ENCODE measurements around the gene KRTAP10-6. TPM values are rescaled to one million over a fixed set of nuclear protein-coding genes. Genes with fewer than 3 reads are reported as not detected.
"Not testable (repeated sequence)": the region's sequence is repeated elsewhere in the genome, so short reads cannot be mapped to it uniquely, and the experiment has no call there.

The KRTAP10-6 gene
- total RNA-seq, 4 donors from 2014 or later: not detected

- intact Hi-C loops (cut with DNase I; ENCODE audit: low total_unique reads): no loop called here
- no peak for DNase-seq
- H3K9me3 ChIP-seq: peaks cover 0 to 2% of the 10 kb centered on the region in 2 donors
These were observed 21.3 kb upstream of the KRTAP10-6 start for GRCh38 chr21:44613386-44614155.

GRCh38 chr21:44612669-44613229, 20.4 kb upstream of the KRTAP10-6 start:
- DNase-seq: no peak

More at GRCh38 chr21:44613386-44614155, 21.3 kb upstream of the KRTAP10-6 start:
- Histone ChIP-seq H3K36me3 (no peaks in the 10 kb centered on the region), H3K27me3 (no peaks in the 10 kb centered on the region), H3K4me1 (no peaks in the 10 kb centered on the region), H3K27ac (no peak overlapping the region), H3K4me3 (no peak overlapping the region)
- no peak for TF ChIP-seq CTCF (IDR thresholded peaks at IDR 0.05)
- TF ChIP-seq POLR2A (IDR thresholded peaks at IDR 0.05): no peak

GRCh38 chr21:44612029-44612486, 19.8 kb upstream of the KRTAP10-6 start, which contains the start of gene KRTAP10-8:
Gene KRTAP10-8, plus strand, starts transcription at chr21:44612079. Its CDS starts 22 bp downstream, at chr21:44612101.
- no peak for TF ChIP-seq CTCF (IDR thresholded peaks at IDR 0.05)
- TF ChIP-seq POLR2A (IDR thresholded peaks at IDR 0.05): no peak
- Histone ChIP-seq H3K27ac (no peak within 1 kb of the TSS), H3K9me3 (peaks cover 0 to 2% of the 10 kb centered on the region in 2 donors), H3K4me3 (no peak within 1 kb of the TSS), H3K27me3 (no peaks in the 10 kb centered on the region), H3K4me1 (no peaks in the 10 kb centered on the region), H3K36me3 (no peaks in the 10 kb centered on the region)
- intact Hi-C loops (cut with DNase I; ENCODE audit: low total_unique reads): no loop called here
- no peak for DNase-seq

More at GRCh38 chr21:44612669-44613229, 20.4 kb upstream of the KRTAP10-6 start:
- intact Hi-C loops (cut with DNase I; ENCODE audit: low total_unique reads): no loop called here
- H3K9me3 ChIP-seq: peaks cover 0 to 2% of the 10 kb centered on the region in 2 donors
- H3K36me3 ChIP-seq: no peaks in the 10 kb centered on the region
- TF ChIP-seq CTCF (IDR thresholded peaks at IDR 0.05) (no peak), POLR2A (IDR thresholded peaks at IDR 0.05) (no peak)
- H3K4me3 ChIP-seq: no peak overlapping the region
- H3K27ac ChIP-seq: no peak overlapping the region
- no peaks in the 10 kb centered on the region for H3K4me1 ChIP-seq
- H3K27me3 ChIP-seq: no peaks in the 10 kb centered on the region

- no peak overlapping the region for H3K27ac ChIP-seq
These were observed 19.2 kb upstream of the KRTAP10-6 start for GRCh38 chr21:44611551-44611950.

GRCh38 chr21:44610157-44610843, 18.0 kb upstream of the KRTAP10-6 start:
- H3K4me1 ChIP-seq; H3K27me3 ChIP-seq; H3K36me3 ChIP-seq; H3K9me3 ChIP-seq; intact Hi-C loops (cut with DNase I; ENCODE audit: low total_unique reads); DNase-seq; H3K27ac ChIP-seq; H3K4me3 ChIP-seq: not testable (repeated sequence)

More at GRCh38 chr21:44611551-44611950, 19.2 kb upstream of the KRTAP10-6 start:
- no peaks in the 10 kb centered on the region for H3K4me1 ChIP-seq
- no peaks in the 10 kb centered on the region for H3K27me3 ChIP-seq
- no peaks in the 10 kb centered on the region for H3K36me3 ChIP-seq
- peaks cover 0 to 2% of the 10 kb centered on the region in 2 donors for H3K9me3 ChIP-seq
- DNase-seq: no peak
- no peak overlapping the region for H3K4me3 ChIP-seq
- intact Hi-C loops (cut with DNase I; ENCODE audit: low total_unique reads): no loop called here
- TF ChIP-seq CTCF (IDR thresholded peaks at IDR 0.05) (no peak), POLR2A (IDR thresholded peaks at IDR 0.05) (no peak)
